ENCODE data around the gene ENTR1. TPM values are rescaled to one million over a fixed set of nuclear protein-coding genes. Genes with fewer than 3 reads are reported as not detected.

The ENTR1 gene
- total RNA-seq, 1 donor from 2014 or later, result 60.4 TPM

GRCh38 chr9:136439481-136440408 lies 29.3 kb upstream of the ENTR1 start, which contains the start of gene INPP5E:
TSS of gene INPP5E (minus strand) at chr9:136439845. CDS start at chr9:136439419, 426 bp downstream.
- TF ChIP-seq POLR2AphosphoS5 (IDR thresholded peaks at IDR 0.05; ENCODE audit: insufficient read depth in 1 of 2, low read depth in 1 of 2) (peak in 1 of 2 donors; percentile 24), CTCF (IDR thresholded peaks at IDR 0.05) (peak; percentile 10 to 63 (median 46)), POLR2A (IDR thresholded peaks at IDR 0.05) (no peak)
- H3K36me3 ChIP-seq, result peaks cover 0 to 39% of the 10 kb centered on the region in 2 donors
- no peaks in the 10 kb centered on the region for H3K27me3 ChIP-seq
- no peak for DNase-seq (ENCODE audit: extremely low spot score in 2 of 2)
- H3K9me3 ChIP-seq, result no peaks in the 10 kb centered on the region
- intact Hi-C loops (cut with DNase I), result no loop called here
- peaks cover 32% of the 10 kb centered on the region for H3K4me1 ChIP-seq
- peak within 1 kb of the TSS; percentile 78 to 92 for H3K4me3 ChIP-seq
- H3K27ac ChIP-seq, result peak within 1 kb of the TSS; percentile 77

- TF ChIP-seq CTCF (IDR thresholded peaks at IDR 0.05), result no peak
- no peak for TF ChIP-seq POLR2AphosphoS5 (IDR thresholded peaks at IDR 0.05; ENCODE audit: insufficient read depth in 1 of 2, low read depth in 1 of 2)
- TF ChIP-seq POLR2A (IDR thresholded peaks at IDR 0.05), result no peak
- peak overlapping the region; percentile 78 to 92 for H3K4me3 ChIP-seq
- intact Hi-C loops (cut with DNase I), result no loop called here
- peaks cover 0 to 30% of the 10 kb centered on the region in 2 donors for H3K36me3 ChIP-seq
- peaks cover 32% of the 10 kb centered on the region for H3K4me1 ChIP-seq
- no peaks in the 10 kb centered on the region for H3K9me3 ChIP-seq
- DNase-seq (ENCODE audit: extremely low spot score in 2 of 2), result no peak
- peak overlapping the region; percentile 77 for H3K27ac ChIP-seq
- no peaks in the 10 kb centered on the region for H3K27me3 ChIP-seq
Observed at GRCh38 chr9:136438548-136439480, 28.4 kb upstream of the ENTR1 start.

GRCh38 chr9:136437839-136438547 lies 27.6 kb upstream of the ENTR1 start:
- DNase-seq (ENCODE audit: extremely low spot score in 2 of 2), result no peak
- Histone ChIP-seq H3K4me1 (peaks cover 32% of the 10 kb centered on the region), H3K9me3 (no peaks in the 10 kb centered on the region)

GRCh38 chr9:136437430-136437829 lies 27.0 kb upstream of the ENTR1 start:
- H3K36me3 ChIP-seq, result peaks cover 0 to 30% of the 10 kb centered on the region in 2 donors
- H3K9me3 ChIP-seq, result no peaks in the 10 kb centered on the region
- no peak for DNase-seq (ENCODE audit: extremely low spot score in 2 of 2)
- intact Hi-C loops (cut with DNase I), result no loop called here
- H3K4me3 ChIP-seq, result peak overlapping the region; percentile 78 to 92
- TF ChIP-seq POLR2A (IDR thresholded peaks at IDR 0.05), result no peak
- no peaks in the 10 kb centered on the region for H3K27me3 ChIP-seq
- H3K27ac ChIP-seq, result no peak overlapping the region
- H3K4me1 ChIP-seq, result peaks cover 32% of the 10 kb centered on the region

More at GRCh38 chr9:136437839-136438547, 27.6 kb upstream of the ENTR1 start:
- peaks cover 0 to 30% of the 10 kb centered on the region in 2 donors for H3K36me3 ChIP-seq
- H3K27me3 ChIP-seq, result no peaks in the 10 kb centered on the region
- intact Hi-C loops (cut with DNase I), result no loop called here
- peak overlapping the region; percentile 77 for H3K27ac ChIP-seq
- TF ChIP-seq CTCF (IDR thresholded peaks at IDR 0.05) (no peak), POLR2AphosphoS5 (IDR thresholded peaks at IDR 0.05; ENCODE audit: insufficient read depth in 1 of 2, low read depth in 1 of 2) (no peak), POLR2A (IDR thresholded peaks at IDR 0.05) (no peak)
- peak overlapping the region; percentile 78 to 92 for H3K4me3 ChIP-seq

Measured in vagina (tissue), 2 donors.